GM12878 (cell line): ENCODE data around the gene CASP12. TPM values are rescaled to one million over a fixed set of nuclear protein-coding genes. Genes with fewer than 3 reads are reported as not detected.

Experiments
- ATAC-seq: fragments of 200-7000 bp; cut with Tn5 transposase; 3 replicates; pipeline ENCODE4 v1.9.1; 2020; ENCODE audit warnings: mild to moderate bottlenecking, moderate library complexity
- BruUV-seq: library from RNA; stranded (reverse); fragments of 400-500 nt; replicated peaks from 2 replicates; lab custom pipeline; 2021; lab: Mats Ljungman, UMichigan
- CTCF ChIA-PET: fragments of 300-600 bp; sonication (Branson Sonifier 250); formaldehyde crosslinking; extraction: SDS; loops from one replicate; lab custom pipeline; 2021; ENCODE audit warnings: inconsistent platforms; lab: Yijun Ruan, JAX
- POLR2A ChIA-PET: fragments of 350-600 bp; formaldehyde crosslinking; extraction: SDS; loops from one replicate; lab custom pipeline; 2021; ENCODE audit warnings: inconsistent platforms; lab: Charles Lee
- RAD21 ChIA-PET: fragments of 300-600 bp; sonication (Branson Sonifier 250); formaldehyde crosslinking; loops from one replicate; lab custom pipeline; 2023; ENCODE audit warnings: antibody characterized with exemption; ENCODE audit not compliant: unreplicated experiment; lab: Charles Lee
- SMC1A ChIA-PET: fragments of 300-600 bp; sonication (Branson Sonifier 250); formaldehyde crosslinking; loops from one replicate; lab custom pipeline; 2023; ENCODE audit not compliant: unreplicated experiment, uncharacterized antibody; lab: Charles Lee
- DNase-seq: peaks from one replicate; pipeline ENCODE4 v3.0.0-alpha.2; 2011; ENCODE audit warnings: low read depth, low spot score
- FAIRE-seq: peaks from 3 replicates; lab custom pipeline; 2011; peaks lifted over from hg19 to GRCh38; lab: Jason Lieb, UNC
- H2AFZ ChIP-seq: 2 replicates; pipeline ENCODE4 v1.6.0; 2011; ENCODE audit warnings: low read depth, low read length, control low read depth; ENCODE audit not compliant: control insufficient read depth
- H3K27ac ChIP-seq: 2 replicates; pipeline ENCODE4 v1.5.1; 2011; ENCODE audit warnings: control low read depth; ENCODE audit not compliant: control insufficient read depth, insufficient read depth
- H3K27me3 ChIP-seq, 2 experiments: replicated peaks in 1 of 2; 2 replicates each; pipeline versions ENCODE4 v1.6.0 to v1.6.1; 2011; ENCODE audit warnings: low read length in 1 of 2; ENCODE audit not compliant: control insufficient read depth in 2 of 2, insufficient read depth in 2 of 2
- H3K36me3 ChIP-seq, 2 experiments: 2 replicates each; pipeline ENCODE4 v1.5.1; 2011; ENCODE audit warnings: low read length in 1 of 2; ENCODE audit not compliant: control insufficient read depth in 2 of 2, insufficient read depth in 2 of 2
- H3K4me1 ChIP-seq: 2 replicates; pipeline ENCODE4 v1.6.1; 2011; ENCODE audit warnings: mild to moderate bottlenecking, low read length, moderate library complexity, mixed read lengths; ENCODE audit not compliant: control insufficient read depth, insufficient read depth
- H3K4me2 ChIP-seq: 2 replicates; pipeline ENCODE4 v1.6.0; 2011; ENCODE audit warnings: control low read depth; ENCODE audit not compliant: control insufficient read depth, insufficient read depth
- H3K4me3 ChIP-seq: fragments of 200-600 bp; sonication (generic); 2 replicates; pipeline ENCODE4 v1.5.1; 2016
- H3K79me2 ChIP-seq: 2 replicates; pipeline ENCODE4 v1.6.0; 2011; ENCODE audit warnings: low read length; ENCODE audit not compliant: control insufficient read depth, insufficient read depth
- H3K9ac ChIP-seq: 2 replicates; pipeline ENCODE4 v1.8.0; 2011; ENCODE audit warnings: low read length, control low read depth, mixed read lengths; ENCODE audit not compliant: control insufficient read depth, insufficient read depth
- H3K9me3 ChIP-seq: replicated peaks from 3 replicates; pipeline ENCODE4 v1.5.1; 2011; ENCODE audit warnings: mild to moderate bottlenecking, low read length; ENCODE audit not compliant: control insufficient read depth, insufficient read depth
- H4K20me1 ChIP-seq: 2 replicates; pipeline ENCODE4 v1.6.0; 2011; ENCODE audit not compliant: control insufficient read depth, insufficient read depth
- BCL3 ChIP-seq: IDR thresholded peaks from 2 replicates; pipeline ENCODE4 v1.6.1; 2011; ENCODE audit warnings: borderline replicate concordance, low read depth, mild to moderate bottlenecking, moderate library complexity, low read length; ENCODE audit not compliant: insufficient read depth, poor library complexity, severe bottlenecking
- CEBPZ ChIP-seq: fragments of 150-350 bp; IDR thresholded peaks from 2 replicates; pipeline ENCODE4 v1.6.1; 2016; ENCODE audit warnings: low read depth, low read length
- EED ChIP-seq: sonication (generic); IDR thresholded peaks from 2 replicates; pipeline ENCODE4 v1.6.1; 2016; ENCODE audit warnings: antibody characterized with exemption, low read depth
- ESRRA ChIP-seq: IDR thresholded peaks from 2 replicates; pipeline ENCODE4 v1.6.1; 2012; ENCODE audit warnings: mild to moderate bottlenecking, low read length, improper control_type of control experiment
- KDM1A ChIP-seq: fragments of 200-600 bp; sonication (generic); IDR thresholded peaks from 2 replicates; pipeline ENCODE4 v1.6.1; 2016; ENCODE audit warnings: borderline replicate concordance
- KLF5 ChIP-seq: fragments of 450-650 bp; IDR thresholded peaks from 2 replicates; pipeline ENCODE4 v1.6.1; 2014; ENCODE audit warnings: mild to moderate bottlenecking; ENCODE audit not compliant: partially characterized antibody
- MTA2 ChIP-seq: fragments of 450-650 bp; IDR thresholded peaks from 2 replicates; pipeline ENCODE4 v1.6.1; 2016; ENCODE audit warnings: low read depth, mild to moderate bottlenecking, moderate library complexity
- NFXL1 ChIP-seq: fragments of 450-650 bp; IDR thresholded peaks from 2 replicates; pipeline ENCODE4 v1.6.1; 2017; ENCODE audit warnings: antibody characterized with exemption, mild to moderate bottlenecking, borderline replicate concordance
- NR2C2 ChIP-seq: IDR thresholded peaks from 2 replicates; pipeline ENCODE4 v1.6.1; 2011; ENCODE audit warnings: borderline replicate concordance, low read depth; ENCODE audit not compliant: control insufficient read depth, insufficient read length
- POLR2A ChIP-seq: IDR thresholded peaks from 2 replicates; pipeline ENCODE4 v1.6.1; 2011; ENCODE audit warnings: low read depth, mild to moderate bottlenecking, low read length
- STAT1 ChIP-seq: fragments of 450-650 bp; conservative IDR thresholded peaks from 2 replicates; pipeline ENCODE4 v1.6.1; 2014; ENCODE audit warnings: antibody characterized with exemption, mild to moderate bottlenecking
- SUZ12 ChIP-seq: fragments of 200-600 bp; sonication (generic); IDR thresholded peaks from one replicate; pipeline ENCODE4 v1.6.1; 2018; ENCODE audit warnings: antibody characterized with exemption, mild to moderate bottlenecking; ENCODE audit not compliant: unreplicated experiment
- ZBTB40 ChIP-seq: fragments of 450-650 bp; IDR thresholded peaks from 2 replicates; pipeline ENCODE4 v1.6.1; 2016; ENCODE audit warnings: mild to moderate bottlenecking, moderate library complexity, borderline replicate concordance
- WGBS: methylation state at CpG from one replicate; pipeline ENCODE4 v1.1.6; 2016; ENCODE audit warnings: low lambda C conversion rate; ENCODE audit not compliant: insufficient replicate concordance, insufficient coverage; ENCODE audit errors: missing lambda C conversion rate; 5-methylcytosine and 5-hydroxymethylcytosine counted together
- in situ Hi-C: fragments of 300-500 bp; cut with MboI; formaldehyde crosslinking; loops from 9 replicates; pipeline ENCODE4 v1.14.3; 2018; ENCODE audit warnings: mixed read lengths
- intact Hi-C: fragments of 100-400 bp; cut with micrococcal nuclease; formaldehyde crosslinking; loops from one replicate; pipeline ENCODE4 v1.14.2; 2022; ENCODE audit not compliant: unreplicated experiment
- polyA plus RNA-seq, 11 experiments: library from polyadenylated mRNA; depleted of rRNA in 4 of 11; unstranded in 6 of 11; stranded (reverse) in 5 of 11; fragments of >200 nt; fragmentation: Nextera tagmentation in 4 of 11; fragmentation: Illumina TruSeq in 1 of 11; extraction: Ambion mirVana in 4 of 11; extraction: Trizol in 1 of 11; gene quantifications; 1 replicate in 1 of 11; 2 replicates in 10 of 11; pipeline versions ENCODE4 v1.2.1 to v1.2.3, GENCODE V29; 2011 to 2016; ENCODE audit warnings: inconsistent platforms in 2 of 11, missing spikeins in 2 of 11, low read depth in 1 of 11
- total RNA-seq, 4 experiments: library from RNA; depleted of rRNA in 3 of 4; stranded (reverse); fragments of >200 nt in 3 of 4; fragmentation: Illumina TruSeq in 1 of 4; extraction: Trizol in 1 of 4; gene quantifications; 2 replicates each; pipeline versions ENCODE4 v1.2.1 to v1.2.3, GENCODE V29; 2013 to 2021

Gene CASP12
- total and polyA plus RNA-seq, 10 of the 15 experiments (the other 5 are each of a cell fraction or from before 2014, with no cell fraction given): 0.10 to 0.14 TPM; not detected in 8

GRCh38 chr11:104841973-104842525, 56.2 kb downstream of the CASP12 start:
- Histone ChIP-seq H2AFZ (no peak overlapping the region), H3K79me2 (no peaks in the 10 kb centered on the region), H3K4me1 (no peaks in the 10 kb centered on the region), H3K9ac (no peak overlapping the region), H3K27me3 (no peaks in the 10 kb centered on the region; a peak in 1 of 4 replicates), H3K27ac (no peak overlapping the region), H3K36me3 (no peaks in the 10 kb centered on the region), H3K4me3 (no peak overlapping the region), H3K9me3 (no peaks in the 10 kb centered on the region; the same call in 2 of the 3 replicates), H4K20me1 (no peaks in the 10 kb centered on the region), H3K4me2 (no peak overlapping the region)
- DNase-seq (no peak), ATAC-seq (no peak), FAIRE-seq (no peak)
- CTCF ChIA-PET: no interaction called here
- RAD21 ChIA-PET: no interaction called here
- SMC1A ChIA-PET: interaction anchor here (1.0 kb wide), 1 partner anchor 15 kb away, joined by 3 read pairs; no protein-coding TSS in a partner anchor
- POLR2A ChIA-PET: no interaction called here
- intact Hi-C loops: no loop called here
- in situ Hi-C loops: no loop called here
- no TSS peak for BruUV-seq
- no peak for TF ChIP-seq SUZ12
- no peak for TF ChIP-seq NFXL1
- TF ChIP-seq POLR2A: no peak
- TF ChIP-seq ZBTB40: no peak
- no peak for TF ChIP-seq ESRRA
- no peak for TF ChIP-seq CEBPZ
- TF ChIP-seq BCL3: no peak
- TF ChIP-seq STAT1: no peak
- no peak for TF ChIP-seq KDM1A
- TF ChIP-seq KLF5: no peak
- TF ChIP-seq EED: no peak
- no peak for TF ChIP-seq MTA2
- TF ChIP-seq NR2C2: no peak
- WGBS: 15% methylated on average over 2 of the region's 2 CpGs
